HepG2 (cell line): ENCODE results near the gene CCDC9B. TPM values are rescaled to one million over a fixed set of nuclear protein-coding genes. Genes with fewer than 3 reads are reported as not detected.

ENCODE experiments used
- ATAC-seq: fragments of 200-7000 bp; cut with Tn5 transposase; 3 replicates; pipeline ENCODE4 v1.9.1; 2020; ENCODE audit warnings: mild to moderate bottlenecking, moderate library complexity
- BruUV-seq: library from RNA; stranded (reverse); fragments of 400-500 nt; replicated peaks from 2 replicates; lab custom pipeline; 2021; lab: Mats Ljungman, UMichigan
- CTCF ChIA-PET: fragments of 300-600 bp; formaldehyde crosslinking; extraction: SDS; loops from one replicate; lab custom pipeline; 2021; ENCODE audit warnings: low total read pairs, inconsistent platforms, low intra/inter-chr PET ratio; lab: Yijun Ruan, JAX
- POLR2A ChIA-PET: fragments of 350-600 bp; sonication (Branson Sonifier 250); formaldehyde crosslinking; loops from one replicate; lab custom pipeline; 2020; ENCODE audit warnings: antibody characterized with exemption, inconsistent platforms; lab: Yijun Ruan, JAX
- DNase-seq: peaks from one replicate; pipeline ENCODE4 v3.0.0-alpha.2; 2015; ENCODE audit warnings: low spot score
- FAIRE-seq: peaks from 3 replicates; lab custom pipeline; 2011; peaks lifted over from hg19 to GRCh38; lab: Jason Lieb, UNC
- H2AFZ ChIP-seq: one replicate; pipeline ENCODE4 v1.6.1; 2011; ENCODE audit warnings: low read length, inconsistent platforms
- H3K27ac ChIP-seq: fragments of 300-600 bp; 3 replicates; pipeline ENCODE4 v1.8.0; 2011; ENCODE audit warnings: mixed run types, mild to moderate bottlenecking, mixed read lengths, low read length, inconsistent platforms; ENCODE audit not compliant: insufficient read depth; ENCODE audit errors: extremely low read length
- H3K27me3 ChIP-seq, 2 experiments: fragments of 200-600 bp in 1 of 2; 2 replicates in 1 of 2; 3 replicates in 1 of 2; pipeline versions ENCODE4 v1.6.0 to v1.8.0; 2011; ENCODE audit warnings: low read length in 2 of 2, mild to moderate bottlenecking in 2 of 2, moderate library complexity in 2 of 2, inconsistent platforms in 1 of 2; ENCODE audit not compliant: insufficient read depth in 2 of 2, control insufficient read depth in 1 of 2
- H3K36me3 ChIP-seq, 2 experiments: fragments of 200-600 bp in 1 of 2; replicated peaks in 1 of 2; 2 replicates in 1 of 2; 3 replicates in 1 of 2; pipeline versions ENCODE4 v1.5.1 to v1.8.0; 2011; ENCODE audit warnings: low read length in 2 of 2, inconsistent platforms in 1 of 2; ENCODE audit not compliant: insufficient read depth in 2 of 2, control insufficient read depth in 1 of 2
- H3K4me1 ChIP-seq: 2 replicates; pipeline ENCODE4 v1.5.1; 2012; ENCODE audit warnings: low read length, inconsistent platforms; ENCODE audit not compliant: insufficient read depth
- H3K4me2 ChIP-seq: 2 replicates; pipeline ENCODE4 v1.6.0; 2011; ENCODE audit warnings: low read depth, low read length, inconsistent platforms
- H3K4me3 ChIP-seq, 3 experiments: fragments of 200-600 bp in 1 of 3; sonication (generic), shearing (Covaris generic) in 1 of 3; replicated peaks in 1 of 3; 2 replicates each; pipeline ENCODE4 v1.5.1; 2011 to 2016; ENCODE audit warnings: low read length in 3 of 3, inconsistent platforms in 2 of 3, low read depth in 2 of 3, mild to moderate bottlenecking in 2 of 3, control low read depth in 1 of 3, mixed read lengths in 1 of 3; ENCODE audit not compliant: insufficient read depth in 1 of 3
- H3K79me2 ChIP-seq: one replicate; pipeline ENCODE4 v1.6.1; 2011; ENCODE audit warnings: low read length, inconsistent platforms; ENCODE audit not compliant: insufficient read depth
- H3K9ac ChIP-seq: 2 replicates; pipeline ENCODE4 v1.6.0; 2011; ENCODE audit warnings: mild to moderate bottlenecking, low read depth, low read length, inconsistent platforms; ENCODE audit not compliant: insufficient read depth
- H3K9me3 ChIP-seq: 2 replicates; pipeline ENCODE4 v1.5.1; 2012; ENCODE audit warnings: mild to moderate bottlenecking, low read length
- H4K20me1 ChIP-seq: 2 replicates; pipeline ENCODE4 v1.6.0; 2011; ENCODE audit warnings: inconsistent platforms, mild to moderate bottlenecking, low read length, moderate library complexity; ENCODE audit not compliant: insufficient read depth
- ARID3A ChIP-seq: IDR thresholded peaks from 2 replicates; pipeline ENCODE4 v1.6.1; 2012; ENCODE audit warnings: low read depth, low read length, improper control_type of control experiment
- BHLHE40 ChIP-seq: IDR thresholded peaks from 2 replicates; pipeline ENCODE4 v1.6.1; 2011; ENCODE audit warnings: low read length, improper control_type of control experiment
- GATAD1 ChIP-seq: IDR thresholded peaks from 2 replicates; pipeline ENCODE4 v1.6.1; 2016; ENCODE audit warnings: missing genetic modification reagents, missing compliant biosample characterization
- KAT8 ChIP-seq: IDR thresholded peaks from 2 replicates; pipeline ENCODE4 v1.6.1; 2016; ENCODE audit warnings: missing genetic modification reagents, missing compliant biosample characterization
- MYPOP ChIP-seq: sonication (generic); formaldehyde crosslinking; IDR thresholded peaks from 2 replicates; pipeline ENCODE4 v1.8.1; 2023; ENCODE audit warnings: mild to moderate bottlenecking, moderate library complexity, missing genetic modification reagents
- RFX1 ChIP-seq: fragments of 450-650 bp; IDR thresholded peaks from 2 replicates; pipeline ENCODE4 v1.6.1; 2017
- STAT5B ChIP-seq: sonication (generic); formaldehyde crosslinking; IDR thresholded peaks from 2 replicates; pipeline ENCODE4 v1.4.0; 2020; ENCODE audit warnings: missing genetic modification reagents
- TEAD2 ChIP-seq: sonication (generic); formaldehyde crosslinking; IDR thresholded peaks from 2 replicates; pipeline ENCODE4 v1.9.0; 2021; ENCODE audit warnings: missing genetic modification reagents
- ZFP1 ChIP-seq: IDR thresholded peaks from 2 replicates; pipeline ENCODE4 v1.6.1; 2016
- ZNF256 ChIP-seq: sonication (generic); formaldehyde crosslinking; conservative IDR thresholded peaks from 2 replicates; pipeline ENCODE4 v1.4.0; 2020; ENCODE audit warnings: missing genetic modification reagents
- ZNF337 ChIP-seq: sonication (generic); formaldehyde crosslinking; IDR thresholded peaks from 2 replicates; pipeline ENCODE4 v1.5.1; 2020; ENCODE audit warnings: missing genetic modification reagents, low read depth, mild to moderate bottlenecking, borderline replicate concordance
- ZNF562 ChIP-seq: sonication (generic); formaldehyde crosslinking; IDR thresholded peaks from 2 replicates; pipeline ENCODE4 v1.8.0; 2022; ENCODE audit warnings: missing genetic modification reagents, borderline replicate concordance
- WGBS: methylation state at CpG from one replicate; pipeline ENCODE4 v1.1.6; 2017; ENCODE audit warnings: low lambda C conversion rate; 5-methylcytosine and 5-hydroxymethylcytosine counted together
- in situ Hi-C: cut with HindIII; loops from 2 replicates; pipeline ENCODE4 v1.10.0; 2017; ENCODE audit warnings: low pct_unique_long_range_greater_than_20kb; ENCODE audit not compliant: extremely low pct_ligation_motif_present
- intact Hi-C: fragments of 100-400 bp; cut with micrococcal nuclease; formaldehyde crosslinking; loops from one replicate; pipeline ENCODE4 v1.10.0; 2022; ENCODE audit not compliant: unreplicated experiment
- polyA plus RNA-seq, 8 experiments: library from polyadenylated mRNA; depleted of rRNA in 3 of 8; stranded (reverse) in 7 of 8; unstranded in 1 of 8; fragments of >200 nt; fragmentation: Illumina TruSeq in 4 of 8; extraction: Trizol in 4 of 8; gene quantifications; 2 replicates each; pipeline versions ENCODE4 v1.2.1 to v1.2.3, GENCODE V29; 2011 to 2016; ENCODE audit warnings: low read depth in 4 of 8, missing spikeins in 1 of 8, mixed read lengths in 1 of 8; ENCODE audit not compliant: insufficient read depth in 1 of 8
- total RNA-seq, 5 experiments: library from RNA; depleted of rRNA; stranded (reverse); fragments of >200 nt; fragmentation: Illumina TruSeq; extraction: Trizol; gene quantifications; 2 replicates each; pipeline ENCODE4 v1.2.3, GENCODE V29; 2016; ENCODE audit warnings: low read depth in 1 of 5

CCDC9B gene
- total and polyA plus RNA-seq, 2 of the 13 experiments (the other 11 are each of a cell fraction or from before 2014, with no cell fraction given), result 0.98 to 1.6 TPM

GRCh38 chr15:40303576-40303975, 37.2 kb downstream of the CCDC9B start:
- ATAC-seq (no peak), FAIRE-seq (no peak), DNase-seq (no peak)
- POLR2A ChIA-PET, result no interaction called here
- H3K27me3 ChIP-seq, result peaks cover 7 to 65% of the 10 kb centered on the region in 2 experiments
- no peaks in the 10 kb centered on the region for H3K79me2 ChIP-seq
- TF ChIP-seq BHLHE40 (no peak), STAT5B (CRISPR knock-in tag) (no peak), ZNF562 (no peak), ZFP1 (CRISPR knock-in tag) (no peak), RFX1 (no peak), ZNF256 (CRISPR knock-in tag) (no peak), MYPOP (CRISPR knock-in tag) (no peak), KAT8 (CRISPR knock-in tag) (no peak), ZNF337 (CRISPR knock-in tag) (no peak), ARID3A (no peak), TEAD2 (CRISPR knock-in tag) (no peak), GATAD1 (CRISPR knock-in tag) (no peak)
- no peaks in the 10 kb centered on the region for H4K20me1 ChIP-seq
- BruUV-seq, result no TSS peak
- H3K4me1 ChIP-seq, result no peaks in the 10 kb centered on the region
- intact Hi-C loops (no loop called here), in situ Hi-C loops (no loop called here)
- no peaks in the 10 kb centered on the region for H3K9me3 ChIP-seq
- 0% methylated on average over 2 of the region's 2 CpGs for WGBS
- CTCF ChIA-PET, result no interaction called here
- H3K27ac ChIP-seq, result no peak overlapping the region
- no peak overlapping the region for H2AFZ ChIP-seq
- no peak overlapping the region for H3K4me2 ChIP-seq
- H3K9ac ChIP-seq, result no peak overlapping the region
- no peak overlapping the region for H3K4me3 ChIP-seq
- no peaks in the 10 kb centered on the region for H3K36me3 ChIP-seq
